GM12878 (cell line): ENCODE results near the gene PRKCE. TPM values are rescaled to one million over a fixed set of nuclear protein-coding genes. Genes with fewer than 3 reads are reported as not detected.

ENCODE experiments used
- ATF3 ChIP-seq: IDR thresholded peaks from 2 replicates; pipeline ENCODE4 v1.6.1; 2011; ENCODE audit warnings: low read depth, mild to moderate bottlenecking, low read length, moderate library complexity, borderline replicate concordance; ENCODE audit errors: extremely low read depth
- BCL3 ChIP-seq: IDR thresholded peaks from 2 replicates; pipeline ENCODE4 v1.6.1; 2011; ENCODE audit warnings: borderline replicate concordance, low read depth, mild to moderate bottlenecking, moderate library complexity, low read length; ENCODE audit not compliant: insufficient read depth, poor library complexity, severe bottlenecking
- BHLHE40 ChIP-seq, 2 experiments: fragments of 450-650 bp in 1 of 2; IDR thresholded peaks; 2 replicates each; pipeline ENCODE4 v1.6.1; 2011 to 2017; ENCODE audit warnings: low read depth in 2 of 2, borderline replicate concordance in 1 of 2, improper control_type of control experiment in 1 of 2, low read length in 1 of 2, mild to moderate bottlenecking in 1 of 2
- CTCF ChIP-seq, 3 experiments: IDR thresholded peaks in 2 of 3; conservative IDR thresholded peaks in 1 of 3; 2 replicates each; pipeline ENCODE4 v1.5.1; 2011; ENCODE audit warnings: low read depth in 3 of 3, low read length in 3 of 3, mild to moderate bottlenecking in 3 of 3, control low read depth in 2 of 3, moderate library complexity in 2 of 3, inconsistent platforms in 1 of 3, mixed read lengths in 1 of 3; ENCODE audit not compliant: control insufficient read depth in 2 of 3, insufficient read depth in 1 of 3; ENCODE audit errors: extremely low read depth in 1 of 3
- EZH2 ChIP-seq: IDR thresholded peaks from 2 replicates; pipeline ENCODE4 v1.6.1; 2012; ENCODE audit warnings: low read depth, mild to moderate bottlenecking, control low read depth, inconsistent platforms, low read length, borderline replicate concordance; ENCODE audit not compliant: control insufficient read depth
- GATAD2B ChIP-seq: fragments of 450-650 bp; conservative IDR thresholded peaks from 2 replicates; pipeline ENCODE4 v1.6.1; 2017; ENCODE audit warnings: low read depth, mild to moderate bottlenecking, moderate library complexity
- HDAC2 ChIP-seq: fragments of 200-600 bp; sonication (generic); IDR thresholded peaks from 2 replicates; pipeline ENCODE4 v1.6.1; 2017
- LARP7 ChIP-seq: fragments of 450-650 bp; IDR thresholded peaks from 2 replicates; pipeline ENCODE4 v1.6.1; 2017; ENCODE audit warnings: mild to moderate bottlenecking
- MTA3 ChIP-seq: IDR thresholded peaks from 2 replicates; pipeline ENCODE4 v1.6.1; 2012; ENCODE audit warnings: low read length, inconsistent platforms, borderline replicate concordance
- NKRF ChIP-seq: fragments of 450-650 bp; conservative IDR thresholded peaks from 2 replicates; pipeline ENCODE4 v1.6.1; 2017; ENCODE audit warnings: mild to moderate bottlenecking, moderate library complexity
- POU2F2 ChIP-seq: IDR thresholded peaks from 3 replicates; pipeline ENCODE4 v1.6.1; 2011; ENCODE audit warnings: low read depth, mild to moderate bottlenecking, low read length, borderline replicate concordance
- RELA ChIP-seq: fragments of 450-650 bp; IDR thresholded peaks from 2 replicates; pipeline ENCODE4 v1.8.0; 2014; ENCODE audit warnings: borderline replicate concordance; ENCODE audit not compliant: partially characterized antibody
- SKIL ChIP-seq: fragments of 450-650 bp; IDR thresholded peaks from 2 replicates; pipeline ENCODE4 v1.6.1; 2017; ENCODE audit warnings: mild to moderate bottlenecking, low read depth, inconsistent platforms; ENCODE audit not compliant: poor library complexity, severe bottlenecking
- SMARCA5 ChIP-seq: fragments of 450-650 bp; IDR thresholded peaks from 2 replicates; pipeline ENCODE4 v1.6.1; 2017; ENCODE audit warnings: mild to moderate bottlenecking
- SUZ12 ChIP-seq: fragments of 200-600 bp; sonication (generic); IDR thresholded peaks from one replicate; pipeline ENCODE4 v1.6.1; 2018; ENCODE audit warnings: antibody characterized with exemption, mild to moderate bottlenecking; ENCODE audit not compliant: unreplicated experiment
- USF1 ChIP-seq: IDR thresholded peaks from 2 replicates; pipeline ENCODE4 v1.6.1; 2011; ENCODE audit warnings: borderline replicate concordance, low read depth, mild to moderate bottlenecking, moderate library complexity, mixed read lengths, low read length; ENCODE audit not compliant: insufficient read depth; ENCODE audit errors: extremely low read length
- USF2 ChIP-seq: IDR thresholded peaks from 2 replicates; pipeline ENCODE4 v1.6.1; 2011; ENCODE audit warnings: low read depth, low read length, improper control_type of control experiment, borderline replicate concordance
- YY1 ChIP-seq: IDR thresholded peaks from 2 replicates; pipeline ENCODE4 v1.6.1; 2011; ENCODE audit warnings: low read depth, mild to moderate bottlenecking, low read length
- polyA plus RNA-seq, 11 experiments: library from polyadenylated mRNA; depleted of rRNA in 4 of 11; unstranded in 6 of 11; stranded (reverse) in 5 of 11; fragments of >200 nt; fragmentation: Nextera tagmentation in 4 of 11; fragmentation: Illumina TruSeq in 1 of 11; extraction: Ambion mirVana in 4 of 11; extraction: Trizol in 1 of 11; gene quantifications; 1 replicate in 1 of 11; 2 replicates in 10 of 11; pipeline versions ENCODE4 v1.2.1 to v1.2.3, GENCODE V29; 2011 to 2016; ENCODE audit warnings: inconsistent platforms in 2 of 11, missing spikeins in 2 of 11, low read depth in 1 of 11
- total RNA-seq, 4 experiments: library from RNA; depleted of rRNA in 3 of 4; stranded (reverse); fragments of >200 nt in 3 of 4; fragmentation: Illumina TruSeq in 1 of 4; extraction: Trizol in 1 of 4; gene quantifications; 2 replicates each; pipeline versions ENCODE4 v1.2.1 to v1.2.3, GENCODE V29; 2013 to 2021

Gene PRKCE
- total and polyA plus RNA-seq, 10 of the 15 experiments (the other 5 are each of a cell fraction or from before 2014, with no cell fraction given), result 2.6 to 28.2 (median 11.3) TPM

GRCh38 chr2:45728458-45728942 is 77.0 kb downstream of the PRKCE start (continued):
- TF ChIP-seq RELA (peak; percentile 29), MTA3 (peak; percentile 94; the same call in 1 of the 2 replicates), GATAD2B (peak; percentile 84), SKIL (peak; percentile 96), BHLHE40 (IDR thresholded peaks at IDR 0.05; ENCODE audit: borderline replicate concordance in 1 of 2, low read depth in 2 of 2, low read length in 1 of 2) (peak; percentile 94), SMARCA5 (no peak), USF1 (peak; percentile 55), LARP7 (0 out of 2 replicates have a peak, but pooled peaks have one; percentile 21), NKRF (no peak; the same call in 1 of the 2 replicates), POU2F2 (peak; percentile 84; the same call in 1 of the 3 replicates), YY1 (0 out of 2 replicates have a peak, but pooled peaks have one; percentile 14), BCL3 (peak; percentile 80), HDAC2 (no peak), USF2 (peak; percentile 62; the same call in 1 of the 2 replicates), EZH2 (no peak), SUZ12 (no peak), ATF3 (no peak), CTCF (IDR thresholded peaks at IDR 0.05 in 2 of 3, conservative IDR thresholded peaks at IDR 0.05 in 1 of 3; ENCODE audit: control insufficient read depth in 2 of 3, extremely low read depth in 1 of 3, insufficient read depth in 1 of 3, low read depth in 3 of 3, low read length in 3 of 3) (no peak)
